NCI-H2196 treated with DMSO at 0.1 percent for 48 hours (cell line): Measurements from ENCODE around the gene SPDYE11.
"Not testable (repeated sequence)": the region's sequence is repeated elsewhere in the genome, so short reads cannot be mapped to it uniquely, and the experiment has no call there.

Source experiments
- DNase-seq: peaks from one replicate; lab custom pipeline; 2025; ENCODE audit not compliant: unreplicated experiment; lab: John Stamatoyannopoulos, UW

The SPDYE11 gene

GRCh38 chr7:73057811-73058210 lies at the start of gene SPDYE11:
SPDYE11 (minus strand) TSS chr7:73057911; CDS start chr7:73056111, 1,800 bp downstream.
- not testable (repeated sequence) for DNase-seq

- not testable (repeated sequence) for DNase-seq
These were observed 28.2 kb upstream of the SPDYE11 start, which contains the start of gene SPDYE9 for GRCh38 chr7:73085938-73086337. SPDYE9 (minus strand) TSS chr7:73086038; CDS start chr7:73084238, 1,800 bp downstream.

GRCh38 chr7:73029666-73030065 lies 28.0 kb downstream of the SPDYE11 start, which contains the start of gene SPDYE8:
SPDYE8 (minus strand) TSS chr7:73029766; CDS start chr7:73027966, 1,800 bp downstream.
- not testable (repeated sequence) for DNase-seq

- not testable (repeated sequence) for DNase-seq
These were observed 51.2 kb downstream of the SPDYE11 start for GRCh38 chr7:73006491-73006890.

- not testable (repeated sequence) for DNase-seq
These were observed 51.8 kb downstream of the SPDYE11 start for GRCh38 chr7:73005693-73006447.

- DNase-seq: not testable (repeated sequence)
These were observed 52.4 kb downstream of the SPDYE11 start for GRCh38 chr7:73005356-73005692.

- DNase-seq: not testable (repeated sequence)
These were observed 59.7 kb downstream of the SPDYE11 start for GRCh38 chr7:72997887-72998468.
